GM03348 (cell line): ENCODE results near the gene CAPG.
A peak's percentile ranks its signal among the peaks of the same experiment; 100 is the strongest.
"Not testable (repeated sequence)": the region's sequence is repeated elsewhere in the genome, so short reads cannot be mapped to it uniquely, and the experiment has no call there.

Experiments used
- DNase-seq: peaks from one replicate; pipeline ENCODE4 v3.0.0; 2012; ENCODE audit warnings: low spot score

The CAPG gene

GRCh38 chr2:85409845-85410583, at the start of gene CAPG:
TSS of gene CAPG (minus strand) at chr2:85410366. CDS start at chr2:85402145, 8,221 bp downstream.
- peak; percentile 56 for DNase-seq

GRCh38 chr2:85459771-85460170, 49.6 kb upstream of the CAPG start:
- DNase-seq = peak; percentile 18

DNA sequence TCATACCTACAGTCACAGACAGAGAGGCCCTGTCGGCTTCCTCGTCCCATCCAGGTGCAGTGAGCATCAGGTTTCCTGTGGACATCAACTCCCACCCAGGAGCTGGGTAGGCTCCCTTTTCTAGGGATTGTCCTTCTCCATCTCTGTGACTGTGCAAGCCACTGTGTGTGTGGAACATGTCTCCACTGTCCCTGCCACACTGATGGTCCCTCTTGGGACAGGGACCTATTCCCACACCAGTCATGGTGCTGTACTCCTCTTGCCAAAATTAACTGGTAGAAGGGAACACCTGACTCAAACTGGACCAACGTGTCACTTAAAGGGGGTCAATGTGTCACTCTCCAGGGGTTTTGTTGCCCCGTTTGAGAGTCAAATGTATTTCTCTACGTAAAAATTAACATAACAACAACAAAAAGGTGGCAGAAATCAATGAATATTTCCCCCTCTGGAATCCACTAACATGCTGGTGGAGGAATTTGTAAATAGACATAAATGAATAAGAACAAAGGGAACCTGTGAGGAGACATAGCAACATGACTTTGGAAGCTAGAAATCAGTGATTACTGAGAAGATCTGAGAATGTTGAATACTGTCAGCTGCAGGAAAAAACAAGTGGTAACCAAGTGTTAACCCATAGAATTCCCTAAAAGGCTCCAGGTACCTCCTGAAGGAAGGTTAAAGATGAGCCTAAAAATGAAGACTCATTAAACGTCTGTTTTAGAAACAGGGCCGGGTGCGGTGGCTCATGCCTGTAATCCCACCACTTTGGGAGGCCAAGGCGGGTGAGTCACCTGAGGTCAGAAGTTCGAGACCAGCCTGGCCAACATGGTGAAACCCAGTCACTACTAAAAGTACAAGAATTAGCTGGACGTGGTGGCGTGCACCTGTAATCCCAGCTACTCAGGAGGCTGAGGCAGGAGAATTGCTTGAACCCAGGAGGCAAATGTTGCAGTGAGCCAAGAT, 48.7 kb upstream of the CAPG start:
- DNase-seq = no peak

GRCh38 chr2:85457877-85458316, 47.7 kb upstream of the CAPG start:
- DNase-seq = peak; percentile 47

GRCh38 chr2:85457043-85457442, 46.9 kb upstream of the CAPG start:
- no peak for DNase-seq

DNA sequence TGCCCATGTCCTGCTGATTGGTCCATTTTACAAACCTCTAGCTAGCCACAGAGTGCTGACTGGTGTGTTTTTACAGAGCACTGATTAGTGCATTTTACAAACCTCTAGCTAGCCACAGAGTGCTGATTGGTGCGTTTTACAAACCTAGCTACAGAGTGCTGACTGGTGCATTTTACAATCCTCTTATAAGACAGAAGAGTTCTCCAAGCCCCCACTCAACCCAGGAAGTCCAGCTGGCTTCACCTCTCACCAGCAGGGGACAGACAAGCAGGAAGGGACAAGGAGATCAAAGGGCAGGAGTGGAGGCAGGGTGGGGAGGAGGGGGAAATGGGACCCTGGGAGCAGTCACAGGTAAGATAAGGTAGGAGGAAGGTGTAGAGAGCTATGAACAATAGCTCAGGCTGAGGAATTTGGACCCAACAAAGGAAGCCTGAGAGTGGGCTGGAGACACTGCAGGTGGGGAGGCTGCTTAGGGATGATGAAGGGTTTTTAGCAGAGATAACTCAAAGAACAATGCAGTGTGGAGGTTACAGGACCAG, 45.5 kb upstream of the CAPG start:
- DNase-seq = no peak

DNA sequence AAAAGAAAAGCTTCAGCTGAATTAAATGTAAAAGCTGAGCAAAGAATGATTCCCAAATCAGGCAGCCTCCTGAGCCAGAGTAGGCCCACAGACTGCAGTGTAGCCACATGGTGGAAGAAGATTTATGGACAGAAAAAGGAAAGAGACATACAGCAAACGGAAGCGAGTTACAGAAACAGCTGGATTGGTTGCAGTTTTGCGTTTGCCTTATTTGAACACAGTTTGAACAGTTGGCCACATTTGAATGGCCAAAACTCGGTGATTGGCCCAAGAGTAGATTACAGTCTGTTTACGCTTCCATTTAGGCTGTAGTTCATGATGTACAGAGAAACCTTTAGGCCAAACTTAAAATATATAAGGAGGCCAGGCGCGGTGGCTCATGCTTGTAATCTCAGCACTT, 43.4 kb upstream of the CAPG start:
- DNase-seq = no peak

- no peak for DNase-seq
Measured at GRCh38 chr2:85452237-85452636, 42.1 kb upstream of the CAPG start.

DNA sequence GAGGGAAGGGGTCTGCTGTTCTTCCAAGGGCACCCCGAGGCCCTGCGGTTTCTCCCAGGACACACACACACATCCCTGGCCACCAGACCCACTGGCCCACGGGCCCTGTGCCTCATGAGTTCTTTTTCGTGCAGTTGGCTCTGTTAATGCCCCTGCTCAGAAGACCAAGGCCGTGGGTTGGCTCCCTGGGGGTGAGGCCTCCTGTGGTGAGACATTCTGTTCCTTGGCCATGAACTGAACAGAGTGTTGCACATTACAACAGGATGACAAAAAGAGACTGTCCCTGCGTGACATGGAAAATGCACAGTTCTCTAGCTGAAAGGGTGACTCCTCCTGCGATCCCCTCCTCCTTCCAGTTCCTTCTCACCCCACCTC, 39.0 kb upstream of the CAPG start:
- DNase-seq = no peak

DNA sequence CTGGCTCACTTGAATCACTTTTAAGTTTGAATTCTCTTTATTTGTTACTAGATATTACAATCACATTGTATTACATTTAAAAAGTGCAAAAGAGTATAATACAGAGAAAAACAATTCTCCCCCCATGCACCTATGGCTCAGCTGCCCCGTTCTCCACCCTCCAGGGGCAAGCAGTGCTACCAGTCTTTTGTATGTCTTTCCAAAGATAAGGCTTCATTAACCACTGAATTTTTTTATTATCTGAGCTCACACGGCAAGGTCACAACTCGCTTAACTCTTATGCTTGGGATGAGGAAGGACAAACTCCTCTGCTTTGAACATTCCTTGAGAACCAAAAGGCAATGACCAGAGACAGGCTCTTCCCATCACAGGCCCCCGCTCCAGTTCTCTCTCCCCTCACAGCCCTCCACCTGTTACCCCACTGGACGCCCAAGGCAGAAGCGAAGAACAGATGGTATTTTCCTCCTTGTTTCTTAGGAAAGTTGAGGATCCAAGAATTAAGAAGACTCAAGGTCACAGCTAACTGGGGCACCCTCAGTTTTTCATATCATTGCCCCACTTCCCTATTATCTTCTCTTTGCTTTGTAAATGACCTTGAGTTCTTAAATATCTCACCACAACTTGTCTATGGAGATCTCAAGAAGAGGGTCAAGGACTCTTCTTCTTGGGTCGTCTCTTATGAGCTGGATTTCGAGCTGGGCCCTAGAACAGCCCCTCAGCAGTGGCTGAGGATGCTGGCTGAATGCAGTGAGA, 38.5 kb upstream of the CAPG start:
- DNase-seq = no peak

DNA sequence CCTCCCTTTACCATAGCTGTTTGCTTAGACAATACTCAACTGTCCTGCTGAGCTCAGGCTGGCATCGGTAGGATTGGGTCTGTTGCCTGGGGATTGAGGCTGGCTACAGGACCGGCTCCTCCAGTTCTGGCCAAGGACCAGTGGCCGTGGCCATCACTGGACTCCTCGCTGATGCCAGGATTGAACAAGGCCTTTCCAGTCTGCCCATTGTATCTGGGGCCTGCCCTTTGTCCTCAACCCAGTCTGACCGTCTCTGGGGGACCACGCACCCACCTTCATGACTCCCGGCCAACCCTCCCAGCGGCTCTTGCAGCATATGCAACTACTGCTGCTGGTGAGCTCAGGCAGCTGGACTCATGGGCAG, 37.0 kb upstream of the CAPG start:
- no peak for DNase-seq

DNA sequence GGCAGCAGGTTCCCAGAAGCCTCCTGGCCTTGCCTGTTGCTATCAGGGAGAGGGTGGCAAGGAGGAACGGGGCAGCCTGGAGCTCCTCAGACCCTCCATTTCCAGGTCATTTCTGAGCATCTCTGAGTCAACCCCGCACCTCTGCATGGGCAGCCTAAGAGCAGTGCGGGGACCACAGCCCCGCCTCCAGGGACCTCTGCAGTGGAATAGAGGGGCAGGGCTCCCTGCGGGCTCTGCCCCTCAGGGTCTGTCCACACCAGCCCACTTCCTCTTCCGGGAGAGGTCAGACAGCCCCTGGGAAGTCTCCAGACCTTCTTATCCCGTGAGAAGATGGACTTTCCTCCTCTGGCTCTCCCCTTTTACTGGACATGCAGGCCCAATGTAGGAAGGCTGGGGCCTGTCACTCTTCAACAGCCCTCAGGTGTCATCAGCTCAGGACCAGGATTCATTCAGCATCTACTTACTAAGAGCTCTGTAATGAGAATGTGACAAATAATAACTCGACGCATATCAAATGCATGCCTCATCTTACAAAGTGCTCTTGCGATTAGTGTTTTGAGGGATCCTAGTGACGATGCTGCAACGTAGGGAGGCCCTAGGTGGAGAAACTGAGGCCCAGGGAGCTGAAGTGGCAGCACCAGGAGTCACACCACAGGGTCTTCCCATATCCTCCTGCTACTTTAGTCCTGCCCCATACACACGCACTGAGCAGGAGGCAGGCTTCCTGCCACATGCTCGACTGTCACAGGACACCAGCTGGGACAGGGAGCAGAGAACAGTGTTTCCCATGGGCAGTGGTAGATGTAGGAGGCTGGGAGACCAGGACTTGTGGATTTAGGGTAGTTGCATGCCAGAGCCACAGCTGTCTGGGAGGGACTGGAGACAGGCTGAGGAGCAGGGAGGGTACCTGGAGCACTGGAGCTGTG, 36.4 kb upstream of the CAPG start:
- no peak for DNase-seq

- peak; percentile 90 for DNase-seq
Measured at GRCh38 chr2:85445316-85446295, 35.4 kb upstream of the CAPG start.

DNA sequence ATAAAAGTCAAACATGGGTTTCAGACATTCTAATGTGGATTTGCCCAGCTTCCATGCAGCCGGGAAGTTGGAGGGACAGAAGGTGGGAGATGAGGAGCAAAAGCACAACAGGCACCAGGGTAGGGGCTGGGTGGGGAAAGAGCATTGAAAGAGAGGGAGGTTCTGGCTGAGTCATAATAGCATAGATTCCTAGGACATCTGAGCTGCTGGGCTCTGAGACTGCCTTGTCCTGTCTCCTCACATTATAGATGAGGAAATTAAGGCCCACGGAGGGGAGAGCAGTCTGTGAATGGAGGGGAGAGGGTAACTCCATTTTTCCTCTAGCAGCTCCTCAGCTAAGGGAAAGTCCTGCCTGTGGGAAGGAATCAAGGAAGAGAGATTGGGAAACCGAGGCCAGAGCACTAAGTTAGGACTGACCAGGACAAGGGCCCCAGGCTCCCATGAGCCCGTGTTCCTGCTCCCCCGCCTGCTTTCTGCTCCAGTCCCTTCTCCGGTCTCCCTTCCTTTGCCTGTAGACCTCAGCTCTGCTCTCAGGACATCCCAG, 34.5 kb upstream of the CAPG start:
- peak; percentile 34 for DNase-seq

DNA sequence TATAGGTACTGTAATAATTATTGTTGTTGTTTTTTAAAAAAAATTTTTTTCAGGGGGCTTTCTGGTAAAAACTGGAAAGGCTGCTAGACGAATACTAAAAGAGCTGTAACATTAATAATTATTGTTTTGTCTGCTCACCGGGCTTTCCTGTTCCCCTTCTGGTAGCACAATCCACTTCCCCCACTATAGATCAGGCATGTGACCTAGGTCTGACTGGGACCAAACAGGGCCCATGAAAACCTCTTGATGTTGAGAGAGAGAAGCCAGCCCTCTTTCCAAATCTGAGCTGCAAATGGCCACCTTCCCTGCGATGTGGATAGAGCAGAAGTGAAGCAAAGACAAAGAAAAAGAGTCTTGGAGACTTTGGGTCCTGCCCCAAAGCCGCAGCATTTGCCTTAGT, 31.7 kb upstream of the CAPG start:
- DNase-seq = no peak

- DNase-seq = no peak
Measured at GRCh38 chr2:85440729-85441128, 30.6 kb upstream of the CAPG start.

GRCh38 chr2:85439986-85440385, 29.8 kb upstream of the CAPG start:
- DNase-seq = no peak

GRCh38 chr2:85439569-85439968, 29.4 kb upstream of the CAPG start:
- not testable (repeated sequence) for DNase-seq

DNA sequence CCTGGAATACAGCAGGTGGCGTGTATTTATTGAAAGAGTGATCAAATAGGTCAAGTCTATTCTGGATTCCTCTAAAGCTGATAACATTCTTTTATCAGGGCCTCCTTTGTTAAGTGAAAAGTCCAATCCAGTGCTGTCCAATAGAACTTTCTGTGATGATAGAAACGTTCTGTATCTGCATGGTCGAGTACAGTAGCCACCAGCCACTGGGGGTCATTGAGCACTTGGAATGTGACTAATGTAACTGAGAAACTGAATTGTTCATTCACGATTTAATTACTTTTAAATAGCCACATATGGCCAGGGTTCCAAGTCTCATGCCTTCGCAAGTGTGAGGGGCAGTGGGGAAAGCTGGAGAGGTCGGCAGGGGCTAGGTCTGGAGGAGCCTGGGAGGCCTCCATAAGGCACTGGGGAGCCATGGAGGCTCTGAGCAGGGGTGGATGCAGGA, 28.9 kb upstream of the CAPG start:
- DNase-seq = no peak
